ENCODE data around the gene REPS2.

GRCh38 chrX:17030092-17030491, 83.6 kb downstream of the REPS2 start:
- no peak for TF ChIP-seq CTCF (IDR thresholded peaks at IDR 0.05)
- no peak for TF ChIP-seq POLR2AphosphoS5 (IDR thresholded peaks at IDR 0.05; ENCODE audit: low read depth, low read length)
- no peak for TF ChIP-seq SIN3A (IDR thresholded peaks at IDR 0.05; ENCODE audit: borderline replicate concordance, insufficient read depth, low read depth, low read length)

Measured in Panc1 (cell line).